GM12878 (cell line): ENCODE data around the gene CMTR2. TPM values are rescaled to one million over a fixed set of nuclear protein-coding genes. Genes with fewer than 3 reads are reported as not detected.

Experiments used
- ATAC-seq: fragments of 200-7000 bp; cut with Tn5 transposase; 3 replicates; pipeline ENCODE4 v1.9.1; 2020; ENCODE audit warnings: mild to moderate bottlenecking, moderate library complexity
- BruUV-seq: library from RNA; stranded (reverse); fragments of 400-500 nt; replicated peaks from 2 replicates; lab custom pipeline; 2021; lab: Mats Ljungman, UMichigan
- CTCF ChIA-PET: fragments of 300-600 bp; sonication (Branson Sonifier 250); formaldehyde crosslinking; extraction: SDS; loops from one replicate; lab custom pipeline; 2021; ENCODE audit warnings: inconsistent platforms; lab: Yijun Ruan, JAX
- POLR2A ChIA-PET: fragments of 350-600 bp; formaldehyde crosslinking; extraction: SDS; loops from one replicate; lab custom pipeline; 2021; ENCODE audit warnings: inconsistent platforms; lab: Charles Lee
- RAD21 ChIA-PET: fragments of 300-600 bp; sonication (Branson Sonifier 250); formaldehyde crosslinking; loops from one replicate; lab custom pipeline; 2023; ENCODE audit warnings: antibody characterized with exemption; ENCODE audit not compliant: unreplicated experiment; lab: Charles Lee
- SMC1A ChIA-PET: fragments of 300-600 bp; sonication (Branson Sonifier 250); formaldehyde crosslinking; loops from one replicate; lab custom pipeline; 2023; ENCODE audit not compliant: unreplicated experiment, uncharacterized antibody; lab: Charles Lee
- DNase-seq: peaks from one replicate; pipeline ENCODE4 v3.0.0-alpha.2; 2011; ENCODE audit warnings: low read depth, low spot score
- FAIRE-seq: peaks from 3 replicates; lab custom pipeline; 2011; peaks lifted over from hg19 to GRCh38; lab: Jason Lieb, UNC
- H2AFZ ChIP-seq: 2 replicates; pipeline ENCODE4 v1.6.0; 2011; ENCODE audit warnings: low read depth, low read length, control low read depth; ENCODE audit not compliant: control insufficient read depth
- H3K27ac ChIP-seq: 2 replicates; pipeline ENCODE4 v1.5.1; 2011; ENCODE audit warnings: control low read depth; ENCODE audit not compliant: control insufficient read depth, insufficient read depth
- H3K27me3 ChIP-seq, 2 experiments: replicated peaks in 1 of 2; 2 replicates each; pipeline versions ENCODE4 v1.6.0 to v1.6.1; 2011; ENCODE audit warnings: low read length in 1 of 2; ENCODE audit not compliant: control insufficient read depth in 2 of 2, insufficient read depth in 2 of 2
- H3K36me3 ChIP-seq, 2 experiments: 2 replicates each; pipeline ENCODE4 v1.5.1; 2011; ENCODE audit warnings: low read length in 1 of 2; ENCODE audit not compliant: control insufficient read depth in 2 of 2, insufficient read depth in 2 of 2
- H3K4me1 ChIP-seq: 2 replicates; pipeline ENCODE4 v1.6.1; 2011; ENCODE audit warnings: mild to moderate bottlenecking, low read length, moderate library complexity, mixed read lengths; ENCODE audit not compliant: control insufficient read depth, insufficient read depth
- H3K4me2 ChIP-seq: 2 replicates; pipeline ENCODE4 v1.6.0; 2011; ENCODE audit warnings: control low read depth; ENCODE audit not compliant: control insufficient read depth, insufficient read depth
- H3K4me3 ChIP-seq: fragments of 200-600 bp; sonication (generic); 2 replicates; pipeline ENCODE4 v1.5.1; 2016
- H3K79me2 ChIP-seq: 2 replicates; pipeline ENCODE4 v1.6.0; 2011; ENCODE audit warnings: low read length; ENCODE audit not compliant: control insufficient read depth, insufficient read depth
- H3K9ac ChIP-seq: 2 replicates; pipeline ENCODE4 v1.8.0; 2011; ENCODE audit warnings: low read length, control low read depth, mixed read lengths; ENCODE audit not compliant: control insufficient read depth, insufficient read depth
- H3K9me3 ChIP-seq: replicated peaks from 3 replicates; pipeline ENCODE4 v1.5.1; 2011; ENCODE audit warnings: mild to moderate bottlenecking, low read length; ENCODE audit not compliant: control insufficient read depth, insufficient read depth
- H4K20me1 ChIP-seq: 2 replicates; pipeline ENCODE4 v1.6.0; 2011; ENCODE audit not compliant: control insufficient read depth, insufficient read depth
- CBX5 ChIP-seq: sonication (generic); IDR thresholded peaks from 2 replicates; pipeline ENCODE4 v1.6.1; 2016; ENCODE audit warnings: low read depth, moderate library complexity, mild to moderate bottlenecking, inconsistent platforms
- E2F4 ChIP-seq: IDR thresholded peaks from 2 replicates; pipeline ENCODE4 v1.6.1; 2012; ENCODE audit warnings: low read depth, low read length, improper control_type of control experiment
- E4F1 ChIP-seq: fragments of 450-650 bp; IDR thresholded peaks from 2 replicates; pipeline ENCODE4 v1.6.1; 2018; ENCODE audit warnings: borderline replicate concordance, mild to moderate bottlenecking; ENCODE audit not compliant: partially characterized antibody
- EED ChIP-seq: sonication (generic); IDR thresholded peaks from 2 replicates; pipeline ENCODE4 v1.6.1; 2016; ENCODE audit warnings: antibody characterized with exemption, low read depth
- GABPA ChIP-seq: IDR thresholded peaks from 2 replicates; pipeline ENCODE4 v1.6.1; 2014; ENCODE audit warnings: antibody characterized with exemption, low read depth, mild to moderate bottlenecking, inconsistent platforms
- IKZF2 ChIP-seq, 2 experiments: fragments of 450-650 bp; IDR thresholded peaks; 2 replicates each; pipeline ENCODE4 v1.6.1; 2017; ENCODE audit warnings: mild to moderate bottlenecking in 2 of 2, moderate library complexity in 2 of 2
- NR2C1 ChIP-seq: fragments of 450-650 bp; IDR thresholded peaks from 2 replicates; pipeline ENCODE4 v1.6.1; 2017; ENCODE audit warnings: antibody characterized with exemption, mild to moderate bottlenecking, moderate library complexity
- POLR2AphosphoS5 ChIP-seq: IDR thresholded peaks from 2 replicates; pipeline ENCODE4 v1.6.1; 2011; ENCODE audit warnings: mild to moderate bottlenecking, low read length, inconsistent platforms
- RAD51 ChIP-seq: fragments of 450-650 bp; IDR thresholded peaks from 2 replicates; pipeline ENCODE4 v1.6.1; 2016; ENCODE audit warnings: moderate library complexity, mild to moderate bottlenecking, inconsistent platforms
- RBBP5 ChIP-seq: fragments of 200-600 bp; sonication (generic); conservative IDR thresholded peaks from 2 replicates; pipeline ENCODE4 v1.6.1; 2016
- RCOR1 ChIP-seq: conservative IDR thresholded peaks from 2 replicates; pipeline ENCODE4 v1.6.1; 2012; ENCODE audit warnings: low read depth, low read length, improper control_type of control experiment
- RELB ChIP-seq: fragments of 450-650 bp; IDR thresholded peaks from 2 replicates; pipeline ENCODE4 v1.6.1; 2017; ENCODE audit warnings: low read depth, mild to moderate bottlenecking, moderate library complexity
- SREBF2 ChIP-seq: IDR thresholded peaks from 2 replicates; pipeline ENCODE4 v1.6.1; 2012; ENCODE audit warnings: mild to moderate bottlenecking, low read length
- TCF12 ChIP-seq: IDR thresholded peaks from 2 replicates; pipeline ENCODE4 v1.6.1; 2011; ENCODE audit warnings: low read depth, mild to moderate bottlenecking, low read length
- TCF3 ChIP-seq: IDR thresholded peaks from 2 replicates; pipeline ENCODE4 v1.6.1; 2012; ENCODE audit warnings: low read depth, mild to moderate bottlenecking, low read length, borderline replicate concordance; ENCODE audit not compliant: insufficient read depth
- YBX1 ChIP-seq: fragments of 450-650 bp; IDR thresholded peaks from 2 replicates; pipeline ENCODE4 v1.6.1; 2016; ENCODE audit warnings: antibody characterized with exemption
- ZBTB4 ChIP-seq: fragments of 450-650 bp; formaldehyde crosslinking; IDR thresholded peaks from 2 replicates; pipeline ENCODE4 v1.4.0; 2022; ENCODE audit warnings: mild to moderate bottlenecking, moderate library complexity
- WGBS: methylation state at CpG from one replicate; pipeline ENCODE4 v1.1.6; 2016; ENCODE audit warnings: low lambda C conversion rate; ENCODE audit not compliant: insufficient replicate concordance, insufficient coverage; ENCODE audit errors: missing lambda C conversion rate; 5-methylcytosine and 5-hydroxymethylcytosine counted together
- in situ Hi-C: fragments of 300-500 bp; cut with MboI; formaldehyde crosslinking; loops from 9 replicates; pipeline ENCODE4 v1.14.3; 2018; ENCODE audit warnings: mixed read lengths
- intact Hi-C: fragments of 100-400 bp; cut with micrococcal nuclease; formaldehyde crosslinking; loops from one replicate; pipeline ENCODE4 v1.14.2; 2022; ENCODE audit not compliant: unreplicated experiment
- polyA plus RNA-seq, 11 experiments: library from polyadenylated mRNA; depleted of rRNA in 4 of 11; unstranded in 6 of 11; stranded (reverse) in 5 of 11; fragments of >200 nt; fragmentation: Nextera tagmentation in 4 of 11; fragmentation: Illumina TruSeq in 1 of 11; extraction: Ambion mirVana in 4 of 11; extraction: Trizol in 1 of 11; gene quantifications; 1 replicate in 1 of 11; 2 replicates in 10 of 11; pipeline versions ENCODE4 v1.2.1 to v1.2.3, GENCODE V29; 2011 to 2016; ENCODE audit warnings: inconsistent platforms in 2 of 11, missing spikeins in 2 of 11, low read depth in 1 of 11
- total RNA-seq, 4 experiments: library from RNA; depleted of rRNA in 3 of 4; stranded (reverse); fragments of >200 nt in 3 of 4; fragmentation: Illumina TruSeq in 1 of 4; extraction: Trizol in 1 of 4; gene quantifications; 2 replicates each; pipeline versions ENCODE4 v1.2.1 to v1.2.3, GENCODE V29; 2013 to 2021

CMTR2 gene
- total and polyA plus RNA-seq, 10 of the 15 experiments (the other 5 are each of a cell fraction or from before 2014, with no cell fraction given) = 6.5 to 37.0 (median 20.9) TPM

- H3K79me2 ChIP-seq = no peaks in the 10 kb centered on the region
- ChIA-PET CTCF (interaction anchor here (1.2 to 2.9 kb wide), 2 partner anchors 17 to 30 kb away, joined by 3 to 13 read pairs; no protein-coding TSS in a partner anchor), POLR2A (no interaction called here), RAD21 (no interaction called here), SMC1A (interaction anchor here (0.9 kb wide), 1 partner anchor 18 kb away, joined by 3 read pairs; no protein-coding TSS in a partner anchor)
- no peak overlapping the region for H3K9ac ChIP-seq
- intact Hi-C loops = no loop called here
- H3K9me3 ChIP-seq = no peaks in the 10 kb centered on the region
- 39% methylated on average over 3 of the region's 3 CpGs for WGBS
- H4K20me1 ChIP-seq = no peaks in the 10 kb centered on the region
- no peak overlapping the region for H3K27ac ChIP-seq
- H3K27me3 ChIP-seq = no peaks in the 10 kb centered on the region
- no peak overlapping the region for H3K4me3 ChIP-seq
- H2AFZ ChIP-seq = no peak overlapping the region
- FAIRE-seq (no peak), DNase-seq (no peak), ATAC-seq (no peak)
- TF ChIP-seq TCF3 (no peak), NR2C1 (no peak), CBX5 (no peak), GABPA (no peak), POLR2AphosphoS5 (no peak), RCOR1 (no peak), IKZF2 (IDR thresholded peaks at IDR 0.05) (no peak), RBBP5 (no peak), ZBTB4 (CRISPR knock-in tag) (no peak), RAD51 (no peak), YBX1 (no peak), TCF12 (no peak), RELB (no peak), E4F1 (no peak), E2F4 (no peak), EED (no peak), SREBF2 (no peak)
- no peak overlapping the region for H3K4me2 ChIP-seq
- in situ Hi-C loops = no loop called here
- H3K4me1 ChIP-seq = no peaks in the 10 kb centered on the region
- no peaks in the 10 kb centered on the region for H3K36me3 ChIP-seq
- BruUV-seq = no TSS peak
Observed at GRCh38 chr16:71328151-71328550, 38.9 kb upstream of the CMTR2 start.
